Neural cell (in vitro differentiated cells): ENCODE data around the gene ESR1.

Experiments
- CTCF ChIP-seq: fragments of 450-650 bp; IDR thresholded peaks from 2 replicates; pipeline ENCODE4 v1.5.1; 2014; ENCODE audit warnings: antibody characterized with exemption, mild to moderate bottlenecking, moderate library complexity; ENCODE audit not compliant: poor library complexity, severe bottlenecking
- EP300 ChIP-seq: fragments of 450-650 bp; conservative IDR thresholded peaks from 2 replicates; pipeline ENCODE4 v1.6.1; 2014; ENCODE audit warnings: antibody characterized with exemption, mild to moderate bottlenecking, moderate library complexity; ENCODE audit not compliant: poor library complexity, severe bottlenecking

- TF ChIP-seq CTCF, result no peak
- no peak for TF ChIP-seq EP300
Measured at GRCh38 chr6:152004036-152004566, 196.6 kb downstream of the ESR1 start.
